K562 (cell line): ENCODE results near the gene RSRC1.

ENCODE experiments used
- CEBPB ChIP-seq: fragments of 450-650 bp; IDR thresholded peaks from 2 replicates; pipeline ENCODE4 v1.6.1; 2016; ENCODE audit warnings: missing genetic modification characterization, missing compliant biosample characterization
- EZH2 ChIP-seq: IDR thresholded peaks from 2 replicates; pipeline ENCODE4 v1.6.1; 2012; ENCODE audit warnings: low read depth, mild to moderate bottlenecking, inconsistent platforms, low read length, borderline replicate concordance
- HDAC1 ChIP-seq, 2 experiments: fragments of 450-650 bp; IDR thresholded peaks; 2 replicates each; pipeline ENCODE4 v1.6.1; 2016 to 2017; ENCODE audit warnings: inconsistent platforms in 1 of 2, mild to moderate bottlenecking in 1 of 2, moderate library complexity in 1 of 2
- JUND ChIP-seq, 2 experiments: IDR thresholded peaks; 2 replicates in 1 of 2; 3 replicates in 1 of 2; pipeline ENCODE4 v1.6.1; 2011; ENCODE audit warnings: borderline replicate concordance in 2 of 2, low read depth in 2 of 2, low read length in 2 of 2, improper control_type of control experiment in 1 of 2, missing biosample characterization in 1 of 2, missing genetic modification characterization in 1 of 2, missing genetic modification reagents in 1 of 2
- NR3C1 ChIP-seq: sonication (generic); formaldehyde crosslinking; IDR thresholded peaks from 2 replicates; pipeline ENCODE4 v1.8.1; 2022; ENCODE audit warnings: missing genetic modification reagents
- TF ChIP-seq, protein P1 (sequence below): fragments of 200-800 bp; sonication (Bioruptor generic); IDR thresholded peaks from 2 replicates; pipeline ENCODE4 v1.6.1; 2016; ENCODE audit warnings: missing genetic modification characterization, missing compliant biosample characterization

GRCh38 chr3:158152186-158152585 is 42.3 kb downstream of the RSRC1 start:
- TF ChIP-seq JUND (IDR thresholded peaks at IDR 0.05; ENCODE audit: borderline replicate concordance, low read depth, low read length) (no peak), JUND (tag; IDR thresholded peaks at IDR 0.05; ENCODE audit: borderline replicate concordance, low read depth, low read length) (no peak), CEBPB (no peak), EZH2 (no peak), HDAC1 (IDR thresholded peaks at IDR 0.05) (no peak), NR3C1 (CRISPR knock-in tag) (no peak)
- TF ChIP-seq, protein P1, sequence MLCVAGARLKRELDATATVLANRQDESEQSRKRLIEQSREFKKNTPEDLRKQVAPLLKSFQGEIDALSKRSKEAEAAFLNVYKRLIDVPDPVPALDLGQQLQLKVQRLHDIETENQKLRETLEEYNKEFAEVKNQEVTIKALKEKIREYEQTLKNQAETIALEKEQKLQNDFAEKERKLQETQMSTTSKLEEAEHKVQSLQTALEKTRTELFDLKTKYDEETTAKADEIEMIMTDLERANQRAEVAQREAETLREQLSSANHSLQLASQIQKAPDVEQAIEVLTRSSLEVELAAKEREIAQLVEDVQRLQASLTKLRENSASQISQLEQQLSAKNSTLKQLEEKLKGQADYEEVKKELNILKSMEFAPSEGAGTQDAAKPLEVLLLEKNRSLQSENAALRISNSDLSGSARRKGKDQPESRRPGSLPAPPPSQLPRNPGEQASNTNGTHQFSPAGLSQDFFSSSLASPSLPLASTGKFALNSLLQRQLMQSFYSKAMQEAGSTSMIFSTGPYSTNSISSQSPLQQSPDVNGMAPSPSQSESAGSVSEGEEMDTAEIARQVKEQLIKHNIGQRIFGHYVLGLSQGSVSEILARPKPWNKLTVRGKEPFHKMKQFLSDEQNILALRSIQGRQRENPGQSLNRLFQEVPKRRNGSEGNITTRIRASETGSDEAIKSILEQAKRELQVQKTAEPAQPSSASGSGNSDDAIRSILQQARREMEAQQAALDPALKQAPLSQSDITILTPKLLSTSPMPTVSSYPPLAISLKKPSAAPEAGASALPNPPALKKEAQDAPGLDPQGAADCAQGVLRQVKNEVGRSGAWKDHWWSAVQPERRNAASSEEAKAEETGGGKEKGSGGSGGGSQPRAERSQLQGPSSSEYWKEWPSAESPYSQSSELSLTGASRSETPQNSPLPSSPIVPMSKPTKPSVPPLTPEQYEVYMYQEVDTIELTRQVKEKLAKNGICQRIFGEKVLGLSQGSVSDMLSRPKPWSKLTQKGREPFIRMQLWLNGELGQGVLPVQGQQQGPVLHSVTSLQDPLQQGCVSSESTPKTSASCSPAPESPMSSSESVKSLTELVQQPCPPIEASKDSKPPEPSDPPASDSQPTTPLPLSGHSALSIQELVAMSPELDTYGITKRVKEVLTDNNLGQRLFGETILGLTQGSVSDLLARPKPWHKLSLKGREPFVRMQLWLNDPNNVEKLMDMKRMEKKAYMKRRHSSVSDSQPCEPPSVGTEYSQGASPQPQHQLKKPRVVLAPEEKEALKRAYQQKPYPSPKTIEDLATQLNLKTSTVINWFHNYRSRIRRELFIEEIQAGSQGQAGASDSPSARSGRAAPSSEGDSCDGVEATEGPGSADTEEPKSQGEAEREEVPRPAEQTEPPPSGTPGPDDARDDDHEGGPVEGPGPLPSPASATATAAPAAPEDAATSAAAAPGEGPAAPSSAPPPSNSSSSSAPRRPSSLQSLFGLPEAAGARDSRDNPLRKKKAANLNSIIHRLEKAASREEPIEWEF: no peak
